DOHH2 (cell line): ENCODE measurements around the gene ARID1B.

Experiments
- H3F3A ChIP-seq: fragments of 200-600 bp; sonication (generic), shearing (Covaris generic); 2 replicates; pipeline ENCODE4 v1.6.0; 2016; ENCODE audit warnings: antibody characterized with exemption, mild to moderate bottlenecking; ENCODE audit not compliant: control insufficient read depth, insufficient read depth
- H3K27ac ChIP-seq: fragments of 200-600 bp; sonication (generic); 2 replicates; pipeline ENCODE4 v1.5.1; 2014; ENCODE audit warnings: low read depth, mild to moderate bottlenecking, low read length, moderate library complexity
- H3K27me3 ChIP-seq: fragments of 200-600 bp; sonication (generic); 2 replicates; pipeline ENCODE4 v1.6.1; 2014; ENCODE audit warnings: mild to moderate bottlenecking, low read length, mixed read lengths; ENCODE audit not compliant: control insufficient read depth
- H3K36me3 ChIP-seq: fragments of 200-600 bp; sonication (generic); 2 replicates; pipeline ENCODE4 v1.6.1; 2014; ENCODE audit warnings: mild to moderate bottlenecking, low read length, moderate library complexity, mixed read lengths; ENCODE audit not compliant: control insufficient read depth
- H3K4me1 ChIP-seq: fragments of 200-600 bp; sonication (generic); 2 replicates; pipeline ENCODE4 v1.6.1; 2014; ENCODE audit warnings: mild to moderate bottlenecking, low read length, mixed read lengths; ENCODE audit not compliant: control insufficient read depth
- H3K4me2 ChIP-seq: fragments of 200-600 bp; sonication (generic); 2 replicates; pipeline ENCODE4 v1.6.0; 2014; ENCODE audit warnings: mild to moderate bottlenecking, low read length, moderate library complexity
- H3K4me3 ChIP-seq: fragments of 200-600 bp; sonication (generic); 2 replicates; pipeline ENCODE4 v1.5.1; 2014; ENCODE audit warnings: mild to moderate bottlenecking, low read length, mixed read lengths
- H3K79me2 ChIP-seq: fragments of 200-600 bp; sonication (generic); 2 replicates; pipeline ENCODE4 v1.6.1; 2014; ENCODE audit warnings: mild to moderate bottlenecking, low read length, mixed read lengths; ENCODE audit not compliant: control insufficient read depth
- H3K9me2 ChIP-seq: fragments of 200-600 bp; sonication (generic); replicated peaks from 2 replicates; pipeline ENCODE4 v1.6.1; 2014; ENCODE audit warnings: mild to moderate bottlenecking, low read length, mixed read lengths; ENCODE audit not compliant: control insufficient read depth
- H3K9me3 ChIP-seq: fragments of 200-600 bp; sonication (generic); 2 replicates; pipeline ENCODE4 v1.6.1; 2014; ENCODE audit warnings: antibody characterized with exemption, low read length, mixed read lengths; ENCODE audit not compliant: control insufficient read depth, insufficient read depth
- H4K20me1 ChIP-seq: fragments of 200-600 bp; sonication (generic); 2 replicates; pipeline ENCODE4 v1.6.0; 2014; ENCODE audit warnings: low read depth, mild to moderate bottlenecking, antibody characterized with exemption, low read length, moderate library complexity; ENCODE audit not compliant: control insufficient read depth, insufficient read depth
- EZH2phosphoT487 ChIP-seq: fragments of 200-600 bp; sonication (generic); IDR thresholded peaks from 2 replicates; pipeline ENCODE4 v1.6.1; 2017; ENCODE audit warnings: borderline replicate concordance, mild to moderate bottlenecking, antibody characterized with exemption, low read length, moderate library complexity, mixed read lengths
- TF ChIP-seq, protein P1 (sequence below): fragments of 200-600 bp; sonication (generic); IDR thresholded peaks from one replicate; pipeline ENCODE4 v1.5.1; 2014; ENCODE audit warnings: antibody characterized with exemption, mild to moderate bottlenecking, low read depth, low read length; ENCODE audit not compliant: poor library complexity, severe bottlenecking

The ARID1B gene

DNA sequence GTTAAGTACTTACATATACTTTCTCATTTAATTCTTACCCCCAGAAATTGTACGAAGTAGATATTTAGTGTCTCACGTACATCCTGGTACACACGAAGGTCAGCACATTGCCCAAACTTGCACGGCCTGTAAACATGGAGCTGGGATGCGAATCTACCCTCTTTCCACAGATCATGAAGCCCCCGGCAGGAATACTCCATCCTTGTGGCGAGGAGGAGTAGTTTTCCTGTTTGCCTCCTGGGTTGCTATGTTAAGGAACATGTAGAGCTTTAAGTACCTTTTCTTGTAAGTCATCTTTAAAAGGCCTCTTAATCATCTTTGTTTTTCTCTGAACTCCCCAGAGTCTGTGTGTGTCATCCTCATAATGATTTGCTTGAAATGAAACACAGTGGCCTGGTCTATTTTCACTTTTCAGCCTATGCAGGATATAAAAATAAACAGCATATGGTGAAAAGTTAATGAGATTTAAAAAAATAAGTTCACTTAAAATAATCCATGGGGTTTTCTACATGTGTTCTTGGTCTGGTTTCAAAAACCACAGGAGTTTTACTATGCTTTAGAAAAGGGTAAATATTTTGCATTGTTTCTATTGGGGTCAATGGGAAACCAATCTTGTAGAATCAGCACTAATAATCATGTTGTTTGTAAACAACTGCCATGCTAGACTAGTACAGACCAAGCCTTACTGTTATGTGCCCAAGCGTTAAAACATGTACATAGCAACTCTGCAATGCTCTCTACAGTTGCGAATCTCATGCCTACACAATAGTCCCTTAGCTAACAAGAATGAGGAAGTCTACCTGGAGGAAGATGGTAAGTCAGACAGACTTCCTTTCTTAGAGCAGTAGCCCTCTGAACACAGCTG, 9.3 kb upstream of the ARID1B start:
- H4K20me1 ChIP-seq, result no peaks in the 10 kb centered on the region
- peak overlapping the region; percentile 49 for H3K4me2 ChIP-seq

DNA sequence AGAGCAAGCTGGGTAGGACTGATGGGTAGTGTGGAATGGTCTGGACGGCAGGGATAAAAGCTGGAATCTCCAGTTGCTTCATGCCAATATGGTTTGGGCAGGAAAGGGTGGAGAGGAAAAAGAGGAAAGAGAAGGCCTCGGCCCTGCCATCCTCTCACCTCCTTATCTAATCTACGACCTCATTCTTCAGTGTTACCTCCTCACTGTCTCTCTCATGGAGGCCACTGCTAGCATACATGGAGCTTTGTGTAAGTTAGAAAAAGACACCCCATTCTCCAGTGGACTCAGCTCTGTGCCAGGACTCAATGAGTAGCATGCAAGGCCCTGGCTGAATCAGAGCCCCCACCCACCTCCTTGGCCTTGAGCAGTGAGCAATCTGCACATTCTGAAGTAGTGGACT, 6.1 kb upstream of the ARID1B start:
- Histone ChIP-seq H3K9me3 (no peaks in the 10 kb centered on the region), H4K20me1 (no peaks in the 10 kb centered on the region), H3K27ac (no peak overlapping the region), H3F3A (peaks cover 22% of the 10 kb centered on the region), H3K9me2 (no peaks in the 10 kb centered on the region), H3K4me3 (no peak overlapping the region), H3K36me3 (peaks cover 3% of the 10 kb centered on the region; the same call in 1 of the 2 replicates), H3K4me1 (peaks cover 68% of the 10 kb centered on the region), H3K27me3 (no peaks in the 10 kb centered on the region), H3K79me2 (peaks cover 10% of the 10 kb centered on the region), H3K4me2 (no peak overlapping the region)
- TF ChIP-seq EZH2phosphoT487, result no peak
- TF ChIP-seq, protein P1, sequence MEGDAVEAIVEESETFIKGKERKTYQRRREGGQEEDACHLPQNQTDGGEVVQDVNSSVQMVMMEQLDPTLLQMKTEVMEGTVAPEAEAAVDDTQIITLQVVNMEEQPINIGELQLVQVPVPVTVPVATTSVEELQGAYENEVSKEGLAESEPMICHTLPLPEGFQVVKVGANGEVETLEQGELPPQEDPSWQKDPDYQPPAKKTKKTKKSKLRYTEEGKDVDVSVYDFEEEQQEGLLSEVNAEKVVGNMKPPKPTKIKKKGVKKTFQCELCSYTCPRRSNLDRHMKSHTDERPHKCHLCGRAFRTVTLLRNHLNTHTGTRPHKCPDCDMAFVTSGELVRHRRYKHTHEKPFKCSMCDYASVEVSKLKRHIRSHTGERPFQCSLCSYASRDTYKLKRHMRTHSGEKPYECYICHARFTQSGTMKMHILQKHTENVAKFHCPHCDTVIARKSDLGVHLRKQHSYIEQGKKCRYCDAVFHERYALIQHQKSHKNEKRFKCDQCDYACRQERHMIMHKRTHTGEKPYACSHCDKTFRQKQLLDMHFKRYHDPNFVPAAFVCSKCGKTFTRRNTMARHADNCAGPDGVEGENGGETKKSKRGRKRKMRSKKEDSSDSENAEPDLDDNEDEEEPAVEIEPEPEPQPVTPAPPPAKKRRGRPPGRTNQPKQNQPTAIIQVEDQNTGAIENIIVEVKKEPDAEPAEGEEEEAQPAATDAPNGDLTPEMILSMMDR, result no peak

More for the DNA sequence above, 9.3 kb upstream of the ARID1B start:
- H3K9me2 ChIP-seq, result no peaks in the 10 kb centered on the region
- no peaks in the 10 kb centered on the region for H3K9me3 ChIP-seq
- H3K4me3 ChIP-seq, result peak overlapping the region; percentile 16
- peaks cover 6% of the 10 kb centered on the region for H3F3A ChIP-seq
- H3K4me1 ChIP-seq, result peaks cover 43% of the 10 kb centered on the region
- H3K36me3 ChIP-seq, result no peaks in the 10 kb centered on the region
- peak overlapping the region; percentile 52 for H3K27ac ChIP-seq
- TF ChIP-seq, protein P1, result no peak
- no peaks in the 10 kb centered on the region for H3K79me2 ChIP-seq
- H3K27me3 ChIP-seq, result no peaks in the 10 kb centered on the region

DNA sequence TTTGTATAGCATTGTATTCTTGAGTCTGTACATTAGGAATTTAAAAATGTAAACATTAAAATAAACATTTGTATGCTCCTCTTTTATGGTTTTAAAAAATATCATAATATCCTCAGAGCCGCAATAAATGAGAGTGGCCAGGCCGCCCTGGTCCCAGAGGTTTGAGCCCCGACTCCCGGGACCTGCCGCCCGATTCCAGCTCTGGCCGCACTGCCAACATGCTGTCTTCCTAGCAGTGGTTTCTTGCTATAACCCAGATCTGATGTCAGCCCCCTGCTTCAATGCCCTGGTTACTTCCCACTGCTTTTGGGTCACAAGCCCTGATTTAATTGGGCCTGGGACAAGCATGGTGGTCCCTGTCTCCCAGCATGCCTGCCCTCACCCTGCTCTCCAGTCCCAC, 5.4 kb upstream of the ARID1B start:
- H4K20me1 ChIP-seq, result no peaks in the 10 kb centered on the region
- H3K4me2 ChIP-seq, result no peak overlapping the region
- H3K27ac ChIP-seq, result no peak overlapping the region
- H3K9me3 ChIP-seq, result no peaks in the 10 kb centered on the region
- H3K4me3 ChIP-seq, result no peak overlapping the region
- peaks cover 25% of the 10 kb centered on the region for H3F3A ChIP-seq
- no peaks in the 10 kb centered on the region for H3K9me2 ChIP-seq
- no peak for TF ChIP-seq EZH2phosphoT487
- TF ChIP-seq, protein P1, result no peak
- peaks cover 71% of the 10 kb centered on the region for H3K4me1 ChIP-seq
- H3K79me2 ChIP-seq, result peaks cover 16% of the 10 kb centered on the region
- peaks cover 3% of the 10 kb centered on the region; the same call in 1 of the 2 replicates for H3K36me3 ChIP-seq
- H3K27me3 ChIP-seq, result no peaks in the 10 kb centered on the region
